SJCRH30 (cell line): ENCODE data around the gene TBC1D10A. TPM values are rescaled to one million over a fixed set of nuclear protein-coding genes. Genes with fewer than 3 reads are reported as not detected.
A peak's percentile ranks its signal among the peaks of the same experiment; 100 is the strongest.
"Not testable (repeated sequence)": the region's sequence is repeated elsewhere in the genome, so short reads cannot be mapped to it uniquely, and the experiment has no call there.

Experiments used
- DNase-seq, 2 experiments: peaks; one replicate each; pipeline ENCODE4 v3.0.0-alpha.2; 2015 to 2020
- H3K27ac ChIP-seq: fragments of 250-450 bp; sonication (Bioruptor Pico); 2 replicates; pipeline ENCODE4 v1.5.1; 2020; ENCODE audit warnings: mild to moderate bottlenecking, moderate library complexity
- H3K27me3 ChIP-seq: fragments of 250-450 bp; sonication (Bioruptor Pico); 2 replicates; pipeline ENCODE4 v1.5.1; 2020; ENCODE audit warnings: mild to moderate bottlenecking, moderate library complexity
- H3K36me3 ChIP-seq: fragments of 250-450 bp; sonication (Bioruptor Pico); 2 replicates; pipeline ENCODE4 v1.5.1; 2020; ENCODE audit warnings: mild to moderate bottlenecking, moderate library complexity
- H3K4me1 ChIP-seq: fragments of 250-450 bp; sonication (Bioruptor Pico); 2 replicates; pipeline ENCODE4 v1.5.1; 2020; ENCODE audit warnings: mild to moderate bottlenecking, moderate library complexity
- H3K4me3 ChIP-seq: fragments of 250-450 bp; sonication (Bioruptor Pico); 2 replicates; pipeline ENCODE4 v1.5.1; 2020; ENCODE audit warnings: mild to moderate bottlenecking, moderate library complexity
- H3K9me3 ChIP-seq: fragments of 250-450 bp; sonication (Bioruptor Pico); replicated peaks from 2 replicates; pipeline ENCODE4 v1.5.1; 2020; ENCODE audit warnings: mild to moderate bottlenecking, moderate library complexity
- total RNA-seq: library from RNA; depleted of rRNA; stranded (reverse); fragments of >200 nt; shearing (Covaris generic); gene quantifications from 2 replicates; pipeline ENCODE4 v1.2.3, GENCODE V29; 2014

The TBC1D10A gene
- total RNA-seq, 1 experiment from 2014 or later: 5.8 TPM

GRCh38 chr22:30357650-30358215 is 31.0 kb upstream of the TBC1D10A start:
- peak overlapping the region; percentile 97; the same call in 1 of the 2 replicates for H3K4me3 ChIP-seq
- DNase-seq: no peak
- peaks cover 7% of the 10 kb centered on the region for H3K36me3 ChIP-seq
- no peaks in the 10 kb centered on the region for H3K9me3 ChIP-seq
- no peak overlapping the region for H3K27ac ChIP-seq
- peaks cover 4% of the 10 kb centered on the region; the same call in 1 of the 2 replicates for H3K4me1 ChIP-seq
- no peaks in the 10 kb centered on the region for H3K27me3 ChIP-seq

GRCh38 chr22:30357236-30357570 is 30.5 kb upstream of the TBC1D10A start:
- Histone ChIP-seq H3K4me1 (peaks cover 4% of the 10 kb centered on the region; the same call in 1 of the 2 replicates), H3K36me3 (peaks cover 12% of the 10 kb centered on the region), H3K27ac (no peak overlapping the region), H3K9me3 (no peaks in the 10 kb centered on the region), H3K4me3 (peak overlapping the region; percentile 97), H3K27me3 (no peaks in the 10 kb centered on the region)
- no peak for DNase-seq

GRCh38 chr22:30356449-30357235 is 29.9 kb upstream of the TBC1D10A start, which contains the start of the genes CCDC157 and SF3A1:
TSS of gene CCDC157 (plus strand) at chr22:30357007. CDS start at chr22:30366001, 8,994 bp downstream.
TSS of gene SF3A1 (minus strand) at chr22:30356894. CDS start at chr22:30356792, 102 bp downstream.
- Histone ChIP-seq H3K9me3 (no peaks in the 10 kb centered on the region), H3K4me3 (peak within 1 kb of the TSS; percentile 97), H3K27me3 (no peaks in the 10 kb centered on the region), H3K27ac (peak within 1 kb of the TSS; percentile 89), H3K4me1 (peaks cover 4% of the 10 kb centered on the region; the same call in 1 of the 2 replicates), H3K36me3 (peaks cover 13% of the 10 kb centered on the region)
- peak; percentile 88 to 89 for DNase-seq

DNA sequence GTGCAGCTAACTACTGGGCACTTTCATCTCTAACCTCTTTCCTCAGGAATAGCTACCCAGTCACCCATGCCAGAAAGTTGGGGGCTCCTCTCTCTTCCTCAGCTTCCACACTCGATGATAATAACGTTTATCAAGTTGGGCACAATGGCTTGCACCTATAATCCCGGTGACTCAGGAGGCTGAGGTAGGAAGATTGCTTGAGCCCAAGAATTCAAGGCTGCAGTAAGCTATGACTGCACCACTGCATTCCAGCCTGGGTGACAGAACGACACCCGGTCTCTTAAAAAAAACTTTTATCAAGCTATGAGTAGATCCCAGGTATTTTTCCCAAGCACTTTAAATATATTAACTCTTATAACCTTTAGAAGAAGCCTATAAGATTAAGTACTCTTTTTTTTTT is 27.9 kb upstream of the TBC1D10A start:
- peaks cover 4% of the 10 kb centered on the region; the same call in 1 of the 2 replicates for H3K4me1 ChIP-seq
- H3K27ac ChIP-seq: no peak overlapping the region
- no peaks in the 10 kb centered on the region for H3K9me3 ChIP-seq
- H3K27me3 ChIP-seq: no peaks in the 10 kb centered on the region
- H3K36me3 ChIP-seq: peaks cover 31% of the 10 kb centered on the region
- no peak for DNase-seq
- no peak overlapping the region for H3K4me3 ChIP-seq

DNA sequence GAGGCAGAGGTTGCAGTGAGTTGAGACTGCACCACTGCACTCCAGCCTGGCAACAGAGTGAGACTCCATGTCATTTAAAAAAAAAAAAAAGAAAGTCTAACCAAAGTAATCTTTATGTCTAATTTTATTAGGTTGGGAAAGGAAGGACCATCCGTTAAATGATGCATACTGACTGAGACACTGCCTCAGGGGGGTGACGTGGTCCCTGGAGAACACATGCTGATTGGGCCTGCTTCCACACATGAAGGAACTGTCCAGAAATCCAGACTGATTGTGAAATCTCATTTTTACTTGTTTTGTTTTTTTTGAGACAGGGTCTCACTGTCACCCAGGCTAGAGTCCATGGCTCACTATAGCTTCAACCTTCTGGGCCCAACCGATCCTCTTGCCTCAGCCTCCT is 24.5 kb upstream of the TBC1D10A start:
- no peak overlapping the region for H3K4me3 ChIP-seq
- H3K36me3 ChIP-seq: peaks cover 49% of the 10 kb centered on the region
- no peak overlapping the region for H3K27ac ChIP-seq
- H3K27me3 ChIP-seq: no peaks in the 10 kb centered on the region
- peaks cover 4% of the 10 kb centered on the region; the same call in 1 of the 2 replicates for H3K4me1 ChIP-seq
- no peaks in the 10 kb centered on the region for H3K9me3 ChIP-seq
- no peak for DNase-seq

DNA sequence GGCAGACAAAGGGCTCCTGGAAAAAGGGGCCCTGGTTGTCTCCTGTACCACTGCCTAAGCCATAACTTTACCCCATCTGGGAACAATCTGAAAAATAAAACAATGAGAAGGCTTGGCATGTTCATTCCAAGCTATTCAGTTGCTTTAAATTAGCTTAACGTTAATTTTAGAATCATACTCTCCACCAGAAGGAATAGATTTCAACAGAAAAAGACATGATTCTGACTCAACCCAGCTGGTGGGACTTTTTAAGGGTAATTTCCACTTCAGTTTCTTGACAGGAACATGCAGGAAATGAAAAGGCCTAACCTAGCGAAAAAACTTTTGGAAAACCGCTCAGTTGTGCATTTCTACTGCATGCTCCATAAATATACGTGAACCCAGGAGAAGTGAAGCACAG is 22.1 kb upstream of the TBC1D10A start:
- DNase-seq: no peak
- Histone ChIP-seq H3K27ac (no peak overlapping the region), H3K27me3 (no peaks in the 10 kb centered on the region), H3K36me3 (peaks cover 70% of the 10 kb centered on the region), H3K9me3 (no peaks in the 10 kb centered on the region), H3K4me3 (no peak overlapping the region), H3K4me1 (no peaks in the 10 kb centered on the region)

DNA sequence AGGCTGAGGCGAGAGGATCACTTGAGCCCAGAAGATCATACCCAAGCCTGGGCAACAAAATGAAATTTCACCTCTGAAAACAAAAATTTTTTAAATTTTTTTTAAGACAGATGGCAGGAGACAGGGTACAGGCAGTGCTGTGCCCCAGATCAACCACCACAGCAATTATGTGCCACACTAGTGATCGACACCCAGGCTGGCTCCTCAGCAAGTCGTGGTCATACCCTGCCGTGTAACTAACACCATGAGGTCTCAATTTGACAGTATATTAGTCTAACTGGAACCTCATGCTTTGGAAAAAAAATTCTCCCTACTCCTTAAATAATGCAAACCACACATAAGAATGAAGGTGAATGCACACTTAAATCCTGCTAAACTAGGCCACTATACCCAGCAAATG is 21.7 kb upstream of the TBC1D10A start:
- Histone ChIP-seq H3K36me3 (peaks cover 74% of the 10 kb centered on the region), H3K4me3 (no peak overlapping the region), H3K27ac (no peak overlapping the region), H3K9me3 (no peaks in the 10 kb centered on the region), H3K4me1 (no peaks in the 10 kb centered on the region), H3K27me3 (no peaks in the 10 kb centered on the region)
- DNase-seq: no peak

GRCh38 chr22:30347255-30347892 is 20.6 kb upstream of the TBC1D10A start:
- no peak overlapping the region for H3K27ac ChIP-seq

GRCh38 chr22:30344447-30345200 is 17.9 kb upstream of the TBC1D10A start:
- Histone ChIP-seq H3K27me3 (no peaks in the 10 kb centered on the region), H3K4me1 (no peaks in the 10 kb centered on the region), H3K36me3 (peaks cover 68% of the 10 kb centered on the region), H3K27ac (no peak overlapping the region), H3K9me3 (no peaks in the 10 kb centered on the region), H3K4me3 (no peak overlapping the region)
- no peak for DNase-seq

More at GRCh38 chr22:30347255-30347892, 20.6 kb upstream of the TBC1D10A start:
- no peaks in the 10 kb centered on the region for H3K27me3 ChIP-seq
- H3K36me3 ChIP-seq: peaks cover 76% of the 10 kb centered on the region
- H3K4me1 ChIP-seq: no peaks in the 10 kb centered on the region
- no peak overlapping the region for H3K4me3 ChIP-seq
- no peak for DNase-seq
- no peaks in the 10 kb centered on the region for H3K9me3 ChIP-seq

GRCh38 chr22:30340911-30341685 is 14.4 kb upstream of the TBC1D10A start:
- H3K27me3 ChIP-seq: no peaks in the 10 kb centered on the region
- no peaks in the 10 kb centered on the region for H3K4me1 ChIP-seq
- H3K36me3 ChIP-seq: peaks cover 78% of the 10 kb centered on the region
- H3K27ac ChIP-seq: no peak overlapping the region
- no peak overlapping the region for H3K4me3 ChIP-seq
- H3K9me3 ChIP-seq: no peaks in the 10 kb centered on the region
- no peak for DNase-seq

DNA sequence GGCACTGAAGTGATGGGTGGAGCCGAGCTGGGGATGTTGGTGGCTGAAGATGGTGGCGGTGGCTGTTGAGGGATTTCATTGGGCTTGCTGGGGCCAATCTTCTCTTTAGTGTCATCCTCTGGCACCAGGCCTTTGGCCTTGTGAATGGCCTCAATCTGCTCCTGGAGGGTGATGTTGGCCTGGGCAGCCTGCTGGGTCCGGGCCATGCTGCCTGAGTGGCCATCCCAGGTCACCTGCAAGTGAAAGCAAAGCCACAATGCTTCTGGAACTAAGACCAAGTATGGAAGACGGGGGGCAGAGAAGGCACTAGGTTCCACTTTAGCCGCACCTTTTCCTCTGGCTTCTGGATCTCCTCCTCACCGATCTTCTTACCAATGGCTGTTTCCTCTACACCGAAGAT is 12.1 kb upstream of the TBC1D10A start:
- Histone ChIP-seq H3K9me3 (no peaks in the 10 kb centered on the region), H3K4me3 (no peak overlapping the region), H3K36me3 (peaks cover 78% of the 10 kb centered on the region), H3K27ac (no peak overlapping the region), H3K4me1 (no peaks in the 10 kb centered on the region), H3K27me3 (no peaks in the 10 kb centered on the region)
- DNase-seq: no peak

GRCh38 chr22:30338341-30338740 is 11.6 kb upstream of the TBC1D10A start:
- DNase-seq, H3K27me3 ChIP-seq, H3K4me3 ChIP-seq, H3K4me1 ChIP-seq, H3K9me3 ChIP-seq, H3K27ac ChIP-seq: not testable (repeated sequence)
- H3K36me3 ChIP-seq: peaks cover 78% of the 10 kb centered on the region

DNA sequence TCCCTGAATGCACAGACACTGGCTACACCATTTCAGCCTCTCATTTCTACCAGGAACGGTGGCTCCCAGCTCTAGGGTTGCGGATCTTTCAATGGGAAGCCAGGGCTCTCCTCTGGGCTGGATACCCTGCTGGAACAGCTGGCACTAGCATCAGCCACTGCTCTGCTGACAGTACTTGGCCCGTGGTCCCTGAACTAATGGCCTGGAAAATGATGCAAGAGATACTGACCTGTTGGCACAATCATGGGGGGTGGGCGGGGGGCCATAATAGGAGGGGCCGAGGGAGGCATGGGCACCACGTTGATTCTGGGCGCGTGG is 10.7 kb upstream of the TBC1D10A start:
- DNase-seq: no peak
- Histone ChIP-seq H3K4me1 (no peaks in the 10 kb centered on the region), H3K27me3 (no peaks in the 10 kb centered on the region), H3K9me3 (no peaks in the 10 kb centered on the region), H3K36me3 (peaks cover 74% of the 10 kb centered on the region), H3K27ac (no peak overlapping the region), H3K4me3 (no peak overlapping the region)

- peaks cover 74% of the 10 kb centered on the region for H3K36me3 ChIP-seq
- no peak overlapping the region for H3K4me3 ChIP-seq
- H3K4me1 ChIP-seq: no peaks in the 10 kb centered on the region
- H3K27ac ChIP-seq: no peak overlapping the region
- DNase-seq: no peak
- no peaks in the 10 kb centered on the region for H3K9me3 ChIP-seq
- H3K27me3 ChIP-seq: no peaks in the 10 kb centered on the region
Measured at GRCh38 chr22:30336752-30337460, 10.2 kb upstream of the TBC1D10A start.
